Erythroblast (primary cell): ENCODE results near the gene BGLAP.

Experiments
- GATA1 ChIP-seq: IDR thresholded peaks from 2 replicates; pipeline ENCODE4 v1.6.1; 2011; ENCODE audit warnings: low read depth, mild to moderate bottlenecking, control low read depth, low read length, moderate library complexity
- POLR2A ChIP-seq: IDR thresholded peaks from 2 replicates; pipeline ENCODE4 v1.6.1; 2011; ENCODE audit warnings: mild to moderate bottlenecking, low read length

- no peak for TF ChIP-seq POLR2A
- no peak for TF ChIP-seq GATA1
Measured at GRCh38 chr1:156251527-156251926, 9.5 kb downstream of the BGLAP start.
